K562 (cell line): ENCODE results near the gene HDAC9. TPM values are rescaled to one million over a fixed set of nuclear protein-coding genes. Genes with fewer than 3 reads are reported as not detected.
"Not testable (repeated sequence)": the region's sequence is repeated elsewhere in the genome, so short reads cannot be mapped to it uniquely, and the experiment has no call there.

Experiments
- ATAC-seq: fragments of 200-7000 bp; cut with Tn5 transposase; 3 replicates; pipeline ENCODE4 v1.9.1; 2020; ENCODE audit warnings: moderate library complexity
- BruUV-seq: library from RNA; stranded (reverse); fragments of 400-500 nt; replicated peaks from 2 replicates; lab custom pipeline; 2021; lab: Mats Ljungman, UMichigan
- CTCF ChIA-PET: fragments of 300-600 bp; formaldehyde crosslinking; extraction: SDS; loops from one replicate; lab custom pipeline; 2021; ENCODE audit warnings: low intra/inter-chr PET ratio; lab: Yijun Ruan, JAX
- POLR2A ChIA-PET: fragments of 300-600, 350-650 bp; sonication (Branson Sonifier 250); formaldehyde crosslinking; extraction: SDS; loops from one replicate; lab custom pipeline; 2021; ENCODE audit warnings: antibody characterized with exemption, inconsistent platforms; lab: Yijun Ruan, JAX
- DNase-seq, 4 experiments: peaks; one replicate each; pipeline versions ENCODE4 v3.0.0 to v3.0.0-alpha.2; 2011 to 2018; ENCODE audit warnings: low spot score in 3 of 4, mixed read lengths in 3 of 4; ENCODE audit errors: extremely low read depth in 1 of 4
- FAIRE-seq: peaks from 2 replicates; lab custom pipeline; 2011; peaks lifted over from hg19 to GRCh38; lab: Jason Lieb, UNC
- H2AFZ ChIP-seq: 2 replicates; pipeline ENCODE4 v1.6.0; 2011; ENCODE audit warnings: low read depth, low read length, control low read depth, inconsistent platforms
- H3K27ac ChIP-seq: fragments of 200-600 bp; 3 replicates; pipeline ENCODE4 v1.8.0; 2011; ENCODE audit warnings: low read depth, mild to moderate bottlenecking, control low read depth, inconsistent platforms, low read length, moderate library complexity, mixed read lengths; ENCODE audit errors: extremely low read depth
- H3K27me3 ChIP-seq, 2 experiments: fragments of 300-600 bp in 1 of 2; 2 replicates in 1 of 2; 3 replicates in 1 of 2; pipeline versions ENCODE4 v1.6.0 to v1.8.0; 2011; ENCODE audit warnings: inconsistent platforms in 2 of 2, low read length in 2 of 2, mild to moderate bottlenecking in 1 of 2, mixed read lengths in 1 of 2, moderate library complexity in 1 of 2; ENCODE audit not compliant: control insufficient read depth in 2 of 2, insufficient read depth in 2 of 2
- H3K36me3 ChIP-seq: fragments of 300-600 bp; 3 replicates; pipeline ENCODE4 v1.8.0; 2011; ENCODE audit warnings: mild to moderate bottlenecking, low read length, inconsistent platforms; ENCODE audit not compliant: control insufficient read depth, insufficient read depth
- H3K4me1 ChIP-seq, 2 experiments: fragments of 200-600 bp in 1 of 2; replicated peaks in 1 of 2; 2 replicates in 1 of 2; 3 replicates in 1 of 2; pipeline versions ENCODE4 v1.5.1 to v1.8.0; 2011; ENCODE audit warnings: inconsistent platforms in 2 of 2, low read length in 2 of 2, mild to moderate bottlenecking in 1 of 2, mixed read lengths in 1 of 2, moderate library complexity in 1 of 2; ENCODE audit not compliant: control insufficient read depth in 2 of 2, insufficient read depth in 2 of 2
- H3K4me2 ChIP-seq: 2 replicates; pipeline ENCODE4 v1.6.1; 2011; ENCODE audit warnings: low read length, control low read depth, inconsistent platforms, mixed read lengths; ENCODE audit not compliant: insufficient read depth
- H3K4me3 ChIP-seq: fragments of 200-600 bp; sonication (generic), shearing (Covaris generic); 2 replicates; pipeline ENCODE4 v1.5.1; 2016; ENCODE audit warnings: control low read depth, inconsistent platforms
- H3K79me2 ChIP-seq: fragments of 200-600 bp; 3 replicates; pipeline ENCODE4 v1.8.0; 2011; ENCODE audit warnings: low read length, inconsistent platforms; ENCODE audit not compliant: control insufficient read depth, insufficient read depth
- H3K9ac ChIP-seq, 2 experiments: 2 replicates each; pipeline versions ENCODE4 v1.6.0 to v1.6.1; 2011; ENCODE audit warnings: low read depth in 2 of 2, low read length in 2 of 2, control low read depth in 1 of 2, inconsistent platforms in 1 of 2, mild to moderate bottlenecking in 1 of 2, mixed read lengths in 1 of 2; ENCODE audit not compliant: insufficient read depth in 1 of 2
- H3K9me1 ChIP-seq: one replicate; pipeline ENCODE4 v1.6.0; 2011; ENCODE audit warnings: inconsistent platforms, mild to moderate bottlenecking, low read length, moderate library complexity; ENCODE audit not compliant: control insufficient read depth, insufficient read depth
- H3K9me3 ChIP-seq: replicated peaks from 2 replicates; pipeline ENCODE4 v1.5.1; 2011; ENCODE audit warnings: low read depth, low read length, inconsistent platforms; ENCODE audit not compliant: control insufficient read depth, insufficient read depth
- H4K20me1 ChIP-seq: replicated peaks from 2 replicates; pipeline ENCODE4 v1.6.1; 2011; ENCODE audit warnings: low read length, inconsistent platforms, mixed read lengths; ENCODE audit not compliant: control insufficient read depth, insufficient read depth
- NBN ChIP-seq: fragments of 450-650 bp; IDR thresholded peaks from 2 replicates; pipeline ENCODE4 v1.6.1; 2016; ENCODE audit warnings: low read depth, mild to moderate bottlenecking
- NFRKB ChIP-seq: fragments of 450-650 bp; IDR thresholded peaks from 2 replicates; pipeline ENCODE4 v1.6.1; 2016; ENCODE audit warnings: low read depth
- SNAPC5 ChIP-seq: fragments of 250-450 bp; sonication (Bioruptor Pico); IDR thresholded peaks from 2 replicates; pipeline ENCODE4 v1.8.0; 2021; ENCODE audit warnings: moderate library complexity, mild to moderate bottlenecking, inconsistent platforms
- ZNF717 ChIP-seq: fragments of 250-450 bp; sonication (Bioruptor Pico); IDR thresholded peaks from 2 replicates; pipeline ENCODE4 v1.5.0; 2021
- WGBS: fragments of 100-300 bp; shearing (Covaris generic); methylation state at CpG from one replicate; pipeline ENCODE4 v1.1.6; 2016; ENCODE audit warnings: low coverage, mixed read lengths; ENCODE audit not compliant: insufficient coverage; ENCODE audit errors: missing lambda C conversion rate; 5-methylcytosine and 5-hydroxymethylcytosine counted together
- in situ Hi-C: fragments of 300-500 bp; cut with MboI; formaldehyde crosslinking; loops from 4 replicates; pipeline ENCODE4 v1.15.0; 2018; ENCODE audit warnings: inconsistent platforms, mixed read lengths
- intact Hi-C: fragments of 100-400 bp; cut with micrococcal nuclease; formaldehyde crosslinking; loops from 2 replicates; pipeline ENCODE4 v1.14.2; 2022
- polyA plus RNA-seq, 8 experiments: library from polyadenylated mRNA; depleted of rRNA in 4 of 8; stranded (reverse) in 5 of 8; unstranded in 3 of 8; fragments of >200 nt; fragmentation: Nextera tagmentation in 2 of 8; fragmentation: Illumina TruSeq in 1 of 8; extraction: Ambion mirVana in 2 of 8; extraction: Trizol in 1 of 8; gene quantifications; 2 replicates each; pipeline versions ENCODE4 v1.2.1 to v1.2.3, GENCODE V29; 2011 to 2014; ENCODE audit warnings: inconsistent platforms in 1 of 8, missing spikeins in 1 of 8
- total RNA-seq, 7 experiments: library from RNA; depleted of rRNA in 6 of 7; stranded (reverse); fragments of >200 nt in 6 of 7; fragmentation: Illumina TruSeq in 2 of 7; extraction: Trizol in 2 of 7; gene quantifications; 2 replicates each; pipeline versions ENCODE4 v1.2.1 to v1.2.3, GENCODE V29; 2011 to 2021; ENCODE audit warnings: low replicate concordance in 1 of 7
- TF ChIP-seq, protein P1 (sequence below): fragments of 450-650 bp; IDR thresholded peaks from 2 replicates; pipeline ENCODE4 v1.6.1; 2016; ENCODE audit warnings: mild to moderate bottlenecking, moderate library complexity
- TF ChIP-seq, protein P2 (sequence below): fragments of 450-650 bp; formaldehyde crosslinking; IDR thresholded peaks from 2 replicates; pipeline ENCODE4 v1.4.0; 2022; ENCODE audit warnings: missing genetic modification characterization

Gene HDAC9
- total and polyA plus RNA-seq, 9 of the 15 experiments (the other 6 are each of a cell fraction or from before 2014, with no cell fraction given) = 0.08 to 0.91 (median 0.33) TPM

GRCh38 chr7:18727115-18727870 lies 231.7 kb downstream of the HDAC9 start (continued):
- TF ChIP-seq, protein P1, sequence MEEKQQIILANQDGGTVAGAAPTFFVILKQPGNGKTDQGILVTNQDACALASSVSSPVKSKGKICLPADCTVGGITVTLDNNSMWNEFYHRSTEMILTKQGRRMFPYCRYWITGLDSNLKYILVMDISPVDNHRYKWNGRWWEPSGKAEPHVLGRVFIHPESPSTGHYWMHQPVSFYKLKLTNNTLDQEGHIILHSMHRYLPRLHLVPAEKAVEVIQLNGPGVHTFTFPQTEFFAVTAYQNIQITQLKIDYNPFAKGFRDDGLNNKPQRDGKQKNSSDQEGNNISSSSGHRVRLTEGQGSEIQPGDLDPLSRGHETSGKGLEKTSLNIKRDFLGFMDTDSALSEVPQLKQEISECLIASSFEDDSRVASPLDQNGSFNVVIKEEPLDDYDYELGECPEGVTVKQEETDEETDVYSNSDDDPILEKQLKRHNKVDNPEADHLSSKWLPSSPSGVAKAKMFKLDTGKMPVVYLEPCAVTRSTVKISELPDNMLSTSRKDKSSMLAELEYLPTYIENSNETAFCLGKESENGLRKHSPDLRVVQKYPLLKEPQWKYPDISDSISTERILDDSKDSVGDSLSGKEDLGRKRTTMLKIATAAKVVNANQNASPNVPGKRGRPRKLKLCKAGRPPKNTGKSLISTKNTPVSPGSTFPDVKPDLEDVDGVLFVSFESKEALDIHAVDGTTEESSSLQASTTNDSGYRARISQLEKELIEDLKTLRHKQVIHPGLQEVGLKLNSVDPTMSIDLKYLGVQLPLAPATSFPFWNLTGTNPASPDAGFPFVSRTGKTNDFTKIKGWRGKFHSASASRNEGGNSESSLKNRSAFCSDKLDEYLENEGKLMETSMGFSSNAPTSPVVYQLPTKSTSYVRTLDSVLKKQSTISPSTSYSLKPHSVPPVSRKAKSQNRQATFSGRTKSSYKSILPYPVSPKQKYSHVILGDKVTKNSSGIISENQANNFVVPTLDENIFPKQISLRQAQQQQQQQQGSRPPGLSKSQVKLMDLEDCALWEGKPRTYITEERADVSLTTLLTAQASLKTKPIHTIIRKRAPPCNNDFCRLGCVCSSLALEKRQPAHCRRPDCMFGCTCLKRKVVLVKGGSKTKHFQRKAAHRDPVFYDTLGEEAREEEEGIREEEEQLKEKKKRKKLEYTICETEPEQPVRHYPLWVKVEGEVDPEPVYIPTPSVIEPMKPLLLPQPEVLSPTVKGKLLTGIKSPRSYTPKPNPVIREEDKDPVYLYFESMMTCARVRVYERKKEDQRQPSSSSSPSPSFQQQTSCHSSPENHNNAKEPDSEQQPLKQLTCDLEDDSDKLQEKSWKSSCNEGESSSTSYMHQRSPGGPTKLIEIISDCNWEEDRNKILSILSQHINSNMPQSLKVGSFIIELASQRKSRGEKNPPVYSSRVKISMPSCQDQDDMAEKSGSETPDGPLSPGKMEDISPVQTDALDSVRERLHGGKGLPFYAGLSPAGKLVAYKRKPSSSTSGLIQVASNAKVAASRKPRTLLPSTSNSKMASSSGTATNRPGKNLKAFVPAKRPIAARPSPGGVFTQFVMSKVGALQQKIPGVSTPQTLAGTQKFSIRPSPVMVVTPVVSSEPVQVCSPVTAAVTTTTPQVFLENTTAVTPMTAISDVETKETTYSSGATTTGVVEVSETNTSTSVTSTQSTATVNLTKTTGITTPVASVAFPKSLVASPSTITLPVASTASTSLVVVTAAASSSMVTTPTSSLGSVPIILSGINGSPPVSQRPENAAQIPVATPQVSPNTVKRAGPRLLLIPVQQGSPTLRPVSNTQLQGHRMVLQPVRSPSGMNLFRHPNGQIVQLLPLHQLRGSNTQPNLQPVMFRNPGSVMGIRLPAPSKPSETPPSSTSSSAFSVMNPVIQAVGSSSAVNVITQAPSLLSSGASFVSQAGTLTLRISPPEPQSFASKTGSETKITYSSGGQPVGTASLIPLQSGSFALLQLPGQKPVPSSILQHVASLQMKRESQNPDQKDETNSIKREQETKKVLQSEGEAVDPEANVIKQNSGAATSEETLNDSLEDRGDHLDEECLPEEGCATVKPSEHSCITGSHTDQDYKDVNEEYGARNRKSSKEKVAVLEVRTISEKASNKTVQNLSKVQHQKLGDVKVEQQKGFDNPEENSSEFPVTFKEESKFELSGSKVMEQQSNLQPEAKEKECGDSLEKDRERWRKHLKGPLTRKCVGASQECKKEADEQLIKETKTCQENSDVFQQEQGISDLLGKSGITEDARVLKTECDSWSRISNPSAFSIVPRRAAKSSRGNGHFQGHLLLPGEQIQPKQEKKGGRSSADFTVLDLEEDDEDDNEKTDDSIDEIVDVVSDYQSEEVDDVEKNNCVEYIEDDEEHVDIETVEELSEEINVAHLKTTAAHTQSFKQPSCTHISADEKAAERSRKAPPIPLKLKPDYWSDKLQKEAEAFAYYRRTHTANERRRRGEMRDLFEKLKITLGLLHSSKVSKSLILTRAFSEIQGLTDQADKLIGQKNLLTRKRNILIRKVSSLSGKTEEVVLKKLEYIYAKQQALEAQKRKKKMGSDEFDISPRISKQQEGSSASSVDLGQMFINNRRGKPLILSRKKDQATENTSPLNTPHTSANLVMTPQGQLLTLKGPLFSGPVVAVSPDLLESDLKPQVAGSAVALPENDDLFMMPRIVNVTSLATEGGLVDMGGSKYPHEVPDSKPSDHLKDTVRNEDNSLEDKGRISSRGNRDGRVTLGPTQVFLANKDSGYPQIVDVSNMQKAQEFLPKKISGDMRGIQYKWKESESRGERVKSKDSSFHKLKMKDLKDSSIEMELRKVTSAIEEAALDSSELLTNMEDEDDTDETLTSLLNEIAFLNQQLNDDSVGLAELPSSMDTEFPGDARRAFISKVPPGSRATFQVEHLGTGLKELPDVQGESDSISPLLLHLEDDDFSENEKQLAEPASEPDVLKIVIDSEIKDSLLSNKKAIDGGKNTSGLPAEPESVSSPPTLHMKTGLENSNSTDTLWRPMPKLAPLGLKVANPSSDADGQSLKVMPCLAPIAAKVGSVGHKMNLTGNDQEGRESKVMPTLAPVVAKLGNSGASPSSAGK = no peak
- TF ChIP-seq NFRKB = no peak
- no peak for TF ChIP-seq NBN
- no peak for TF ChIP-seq ZNF717
- TF ChIP-seq SNAPC5 (CRISPR knock-in tag) = no peak
- TF ChIP-seq, protein P2, sequence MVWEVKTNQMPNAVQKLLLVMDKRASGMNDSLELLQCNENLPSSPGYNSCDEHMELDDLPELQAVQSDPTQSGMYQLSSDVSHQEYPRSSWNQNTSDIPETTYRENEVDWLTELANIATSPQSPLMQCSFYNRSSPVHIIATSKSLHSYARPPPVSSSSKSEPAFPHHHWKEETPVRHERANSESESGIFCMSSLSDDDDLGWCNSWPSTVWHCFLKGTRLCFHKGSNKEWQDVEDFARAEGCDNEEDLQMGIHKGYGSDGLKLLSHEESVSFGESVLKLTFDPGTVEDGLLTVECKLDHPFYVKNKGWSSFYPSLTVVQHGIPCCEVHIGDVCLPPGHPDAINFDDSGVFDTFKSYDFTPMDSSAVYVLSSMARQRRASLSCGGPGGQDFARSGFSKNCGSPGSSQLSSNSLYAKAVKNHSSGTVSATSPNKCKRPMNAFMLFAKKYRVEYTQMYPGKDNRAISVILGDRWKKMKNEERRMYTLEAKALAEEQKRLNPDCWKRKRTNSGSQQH = no peak

DNA sequence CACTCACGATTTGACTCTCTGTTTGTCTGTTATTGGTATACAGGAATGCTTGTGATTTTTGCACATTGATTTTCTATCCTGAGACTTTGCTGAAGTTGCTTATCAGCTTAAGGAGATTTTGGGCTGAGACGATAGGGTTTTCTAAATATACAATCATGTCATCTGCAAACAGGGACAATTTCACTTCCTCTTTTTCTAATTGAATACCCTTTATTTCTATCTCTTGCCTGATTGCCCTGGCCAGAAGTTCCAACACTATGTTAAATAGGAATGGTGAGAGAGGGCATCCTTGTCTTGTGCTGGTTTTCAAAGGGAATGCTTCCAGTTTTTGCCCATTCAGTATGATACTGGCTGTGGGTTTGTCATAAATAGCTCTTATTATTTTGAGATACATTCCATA lies 240.5 kb downstream of the HDAC9 start:
- BruUV-seq, POLR2A ChIA-PET, H3K79me2 ChIP-seq, CTCF ChIA-PET, intact Hi-C loops, ATAC-seq, in situ Hi-C loops, H3K9ac ChIP-seq, H3K36me3 ChIP-seq, H3K9me1 ChIP-seq, H3K4me3 ChIP-seq, H2AFZ ChIP-seq, H4K20me1 ChIP-seq, H3K4me1 ChIP-seq, DNase-seq, H3K27me3 ChIP-seq, H3K9me3 ChIP-seq, FAIRE-seq, H3K4me2 ChIP-seq, H3K27ac ChIP-seq: not testable (repeated sequence)
- WGBS = 0% methylated on average over 1 of the region's 2 CpGs
